ENCODE data around the gene SCAMP5.

- TF ChIP-seq EGR1 (IDR thresholded peaks at IDR 0.05) = no peak
- peak; percentile 5; the same call in 1 of the 2 replicates for TF ChIP-seq RAD21 (IDR thresholded peaks at IDR 0.05; ENCODE audit: low read depth)
- no peak for TF ChIP-seq USF1 (IDR thresholded peaks at IDR 0.05)
- no peak for TF ChIP-seq REST (IDR thresholded peaks at IDR 0.05; ENCODE audit: low read depth)
- TF ChIP-seq CREB1 (IDR thresholded peaks at IDR 0.05; ENCODE audit: low read depth) = no peak
These were observed 48.3 kb downstream of the SCAMP5 start for GRCh38 chr15:75043509-75044257.

Data from Ishikawa (cell line).